OCI-LY3 (cell line): ENCODE results near the gene B4GALT2.

Experiments used
- H2AFZ ChIP-seq: fragments of 200-600, 300-600 bp; shearing (Covaris generic); 2 replicates; pipeline ENCODE4 v1.6.0; 2014; ENCODE audit warnings: antibody characterized with exemption, low read depth, low read length
- H3K27ac ChIP-seq: fragments of 200-600, 300-600 bp; sonication (generic); 2 replicates; pipeline ENCODE4 v1.5.1; 2014; ENCODE audit warnings: mild to moderate bottlenecking, low read length, moderate library complexity, mixed read lengths
- H3K27me3 ChIP-seq: fragments of 200-600, 300-600 bp; sonication (generic); 2 replicates; pipeline ENCODE4 v1.6.1; 2014; ENCODE audit warnings: low read depth, low read length, mixed read lengths
- H3K36me3 ChIP-seq: fragments of 200-600, 300-600 bp; sonication (generic); replicated peaks from 2 replicates; pipeline ENCODE3; 2014; ENCODE audit warnings: low read depth, low read length, mixed read lengths
- H3K4me1 ChIP-seq: fragments of 300-600, 200-600 bp; sonication (generic); 2 replicates; pipeline ENCODE4 v1.6.1; 2014; ENCODE audit warnings: low read length, mixed read lengths
- H3K4me2 ChIP-seq: fragments of 200-600, 300-600 bp; sonication (generic); 2 replicates; pipeline ENCODE4 v1.6.1; 2014; ENCODE audit warnings: low read length, mixed read lengths
- H3K4me3 ChIP-seq: fragments of 300-600, 200-600 bp; sonication (generic); 2 replicates; pipeline ENCODE4 v1.5.1; 2014; ENCODE audit warnings: antibody characterized with exemption, mild to moderate bottlenecking, low read length, moderate library complexity
- H3K79me2 ChIP-seq: fragments of 300-600, 200-600 bp; shearing (Covaris generic); 2 replicates; pipeline ENCODE4 v1.6.1; 2014; ENCODE audit warnings: mild to moderate bottlenecking, low read length, mixed read lengths
- H3K9ac ChIP-seq: fragments of 300-600, 200-600 bp; shearing (Covaris generic); 2 replicates; pipeline ENCODE4 v1.6.0; 2014; ENCODE audit warnings: mild to moderate bottlenecking, low read length, moderate library complexity
- H3K9me3 ChIP-seq: fragments of 200-600, 300-600 bp; shearing (Covaris generic); 2 replicates; pipeline ENCODE4 v1.6.1; 2014; ENCODE audit warnings: low read length, mixed read lengths; ENCODE audit not compliant: insufficient read depth
- H4K20me1 ChIP-seq: fragments of 200-600, 300-600 bp; sonication (generic); 2 replicates; pipeline ENCODE4 v1.6.1; 2016; ENCODE audit warnings: low read length, mixed read lengths; ENCODE audit not compliant: insufficient read depth
- EZH2phosphoT487 ChIP-seq: fragments of 200-600 bp; shearing (Covaris generic); IDR thresholded peaks from 2 replicates; pipeline ENCODE4 v1.6.1; 2018; ENCODE audit warnings: antibody characterized with exemption, mixed run types, low read depth
- TF ChIP-seq, protein P1 (sequence below): fragments of 200-600, 300-600 bp; sonication (generic); IDR thresholded peaks from 2 replicates; pipeline ENCODE4 v1.5.1; 2014; ENCODE audit warnings: antibody characterized with exemption, low read length, low read depth

Gene B4GALT2

DNA sequence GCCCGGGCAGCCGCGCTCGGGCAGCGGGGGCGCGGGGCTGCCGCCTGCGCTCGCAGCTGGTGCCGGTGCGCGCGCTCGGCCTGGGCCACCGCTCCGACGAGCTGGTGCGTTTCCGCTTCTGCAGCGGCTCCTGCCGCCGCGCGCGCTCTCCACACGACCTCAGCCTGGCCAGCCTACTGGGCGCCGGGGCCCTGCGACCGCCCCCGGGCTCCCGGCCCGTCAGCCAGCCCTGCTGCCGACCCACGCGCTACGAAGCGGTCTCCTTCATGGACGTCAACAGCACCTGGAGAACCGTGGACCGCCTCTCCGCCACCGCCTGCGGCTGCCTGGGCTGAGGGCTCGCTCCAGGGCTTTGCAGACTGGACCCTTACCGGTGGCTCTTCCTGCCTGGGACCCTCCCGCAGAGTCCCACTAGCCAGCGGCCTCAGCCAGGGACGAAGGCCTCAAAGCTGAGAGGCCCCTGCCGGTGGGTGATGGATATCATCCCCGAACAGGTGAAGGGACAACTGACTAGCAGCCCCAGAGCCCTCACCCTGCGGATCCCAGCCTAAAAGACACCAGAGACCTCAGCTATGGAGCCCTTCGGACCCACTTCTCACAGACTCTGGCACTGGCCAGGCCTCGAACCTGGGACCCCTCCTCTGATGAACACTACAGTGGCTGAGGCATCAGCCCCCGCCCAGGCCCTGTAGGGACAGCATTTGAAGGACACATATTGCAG lies 42.4 kb upstream of the B4GALT2 start:
- no peaks in the 10 kb centered on the region for H4K20me1 ChIP-seq
- H3K36me3 ChIP-seq: no peaks in the 10 kb centered on the region
- no peaks in the 10 kb centered on the region for H3K27me3 ChIP-seq
- H2AFZ ChIP-seq: no peak overlapping the region
- H3K4me3 ChIP-seq: no peak overlapping the region
- H3K9ac ChIP-seq: no peak overlapping the region
- H3K4me2 ChIP-seq: no peak overlapping the region
- H3K9me3 ChIP-seq: no peaks in the 10 kb centered on the region
- TF ChIP-seq, protein P1, sequence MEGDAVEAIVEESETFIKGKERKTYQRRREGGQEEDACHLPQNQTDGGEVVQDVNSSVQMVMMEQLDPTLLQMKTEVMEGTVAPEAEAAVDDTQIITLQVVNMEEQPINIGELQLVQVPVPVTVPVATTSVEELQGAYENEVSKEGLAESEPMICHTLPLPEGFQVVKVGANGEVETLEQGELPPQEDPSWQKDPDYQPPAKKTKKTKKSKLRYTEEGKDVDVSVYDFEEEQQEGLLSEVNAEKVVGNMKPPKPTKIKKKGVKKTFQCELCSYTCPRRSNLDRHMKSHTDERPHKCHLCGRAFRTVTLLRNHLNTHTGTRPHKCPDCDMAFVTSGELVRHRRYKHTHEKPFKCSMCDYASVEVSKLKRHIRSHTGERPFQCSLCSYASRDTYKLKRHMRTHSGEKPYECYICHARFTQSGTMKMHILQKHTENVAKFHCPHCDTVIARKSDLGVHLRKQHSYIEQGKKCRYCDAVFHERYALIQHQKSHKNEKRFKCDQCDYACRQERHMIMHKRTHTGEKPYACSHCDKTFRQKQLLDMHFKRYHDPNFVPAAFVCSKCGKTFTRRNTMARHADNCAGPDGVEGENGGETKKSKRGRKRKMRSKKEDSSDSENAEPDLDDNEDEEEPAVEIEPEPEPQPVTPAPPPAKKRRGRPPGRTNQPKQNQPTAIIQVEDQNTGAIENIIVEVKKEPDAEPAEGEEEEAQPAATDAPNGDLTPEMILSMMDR: no peak
- no peak for TF ChIP-seq EZH2phosphoT487
- no peak overlapping the region for H3K27ac ChIP-seq
- no peaks in the 10 kb centered on the region for H3K4me1 ChIP-seq
- no peaks in the 10 kb centered on the region for H3K79me2 ChIP-seq

DNA sequence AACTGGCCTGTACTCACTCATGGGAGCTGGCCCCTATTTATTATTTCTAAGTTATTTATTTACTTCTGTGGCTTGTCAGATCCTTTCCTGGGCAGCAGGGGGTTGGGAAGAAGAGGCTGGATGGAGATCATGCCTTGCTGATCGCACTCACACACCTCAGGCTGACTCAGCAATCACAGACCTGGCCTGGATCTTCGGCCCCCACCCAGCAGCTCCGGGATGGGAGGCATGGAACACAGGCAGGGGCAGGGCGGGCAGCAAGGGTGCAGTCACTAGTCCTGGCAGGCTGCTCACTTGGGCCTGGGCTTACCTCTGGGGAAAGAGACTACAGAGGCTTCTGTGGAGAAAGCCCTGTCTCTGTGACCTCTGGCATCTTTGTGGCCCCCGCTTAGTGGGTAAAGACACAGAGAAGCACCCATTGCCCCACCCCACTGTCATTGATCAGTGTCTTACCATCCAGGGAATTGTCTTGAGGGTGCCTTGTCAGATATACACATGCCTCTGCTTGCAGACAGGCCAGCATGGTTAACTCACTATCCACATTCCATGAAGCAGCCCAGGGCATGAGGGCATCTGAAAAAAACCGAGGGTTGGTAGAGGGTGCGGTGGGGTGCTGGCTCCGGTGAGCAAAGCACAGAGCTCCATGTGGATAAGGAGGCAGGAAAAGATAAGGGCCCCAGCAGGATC lies 41.7 kb upstream of the B4GALT2 start:
- no peak overlapping the region for H3K27ac ChIP-seq
- H3K9ac ChIP-seq: no peak overlapping the region
- H3K27me3 ChIP-seq: no peaks in the 10 kb centered on the region
- H3K4me2 ChIP-seq: no peak overlapping the region
- TF ChIP-seq EZH2phosphoT487: no peak
- TF ChIP-seq, protein P1: no peak
- no peaks in the 10 kb centered on the region for H3K4me1 ChIP-seq
- H4K20me1 ChIP-seq: no peaks in the 10 kb centered on the region
- H3K9me3 ChIP-seq: no peaks in the 10 kb centered on the region
- H3K4me3 ChIP-seq: no peak overlapping the region
- H3K79me2 ChIP-seq: no peaks in the 10 kb centered on the region
- no peaks in the 10 kb centered on the region for H3K36me3 ChIP-seq
- H2AFZ ChIP-seq: no peak overlapping the region

DNA sequence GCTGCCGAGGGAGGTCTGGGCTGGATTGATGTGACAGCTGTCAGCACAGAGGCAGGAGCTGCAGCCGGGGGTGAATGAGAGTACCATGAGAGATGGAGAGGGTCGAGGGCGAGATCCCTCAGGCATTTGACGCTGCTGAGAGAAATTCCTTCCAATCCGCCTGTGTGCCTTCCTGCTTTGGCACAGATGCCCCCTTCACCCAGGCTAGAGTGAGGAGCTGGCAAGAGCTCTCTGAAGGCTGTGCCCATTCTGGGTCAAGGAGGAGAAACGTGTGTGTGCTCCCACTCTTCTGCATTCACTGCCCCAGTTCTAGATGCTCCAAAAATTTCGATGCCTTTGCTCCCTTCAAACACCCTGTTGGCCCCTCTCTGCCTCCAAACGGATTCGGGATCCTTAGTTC lies 40.6 kb upstream of the B4GALT2 start:
- H3K4me3 ChIP-seq: no peak overlapping the region
- H3K4me1 ChIP-seq: no peaks in the 10 kb centered on the region
- no peak overlapping the region for H3K4me2 ChIP-seq
- H3K27ac ChIP-seq: no peak overlapping the region
- H4K20me1 ChIP-seq: no peaks in the 10 kb centered on the region
- no peak for TF ChIP-seq EZH2phosphoT487
- TF ChIP-seq, protein P1: no peak
- no peaks in the 10 kb centered on the region for H3K36me3 ChIP-seq
- H3K9ac ChIP-seq: no peak overlapping the region
- H3K9me3 ChIP-seq: no peaks in the 10 kb centered on the region
- H2AFZ ChIP-seq: no peak overlapping the region
- no peaks in the 10 kb centered on the region for H3K27me3 ChIP-seq
- no peaks in the 10 kb centered on the region for H3K79me2 ChIP-seq

DNA sequence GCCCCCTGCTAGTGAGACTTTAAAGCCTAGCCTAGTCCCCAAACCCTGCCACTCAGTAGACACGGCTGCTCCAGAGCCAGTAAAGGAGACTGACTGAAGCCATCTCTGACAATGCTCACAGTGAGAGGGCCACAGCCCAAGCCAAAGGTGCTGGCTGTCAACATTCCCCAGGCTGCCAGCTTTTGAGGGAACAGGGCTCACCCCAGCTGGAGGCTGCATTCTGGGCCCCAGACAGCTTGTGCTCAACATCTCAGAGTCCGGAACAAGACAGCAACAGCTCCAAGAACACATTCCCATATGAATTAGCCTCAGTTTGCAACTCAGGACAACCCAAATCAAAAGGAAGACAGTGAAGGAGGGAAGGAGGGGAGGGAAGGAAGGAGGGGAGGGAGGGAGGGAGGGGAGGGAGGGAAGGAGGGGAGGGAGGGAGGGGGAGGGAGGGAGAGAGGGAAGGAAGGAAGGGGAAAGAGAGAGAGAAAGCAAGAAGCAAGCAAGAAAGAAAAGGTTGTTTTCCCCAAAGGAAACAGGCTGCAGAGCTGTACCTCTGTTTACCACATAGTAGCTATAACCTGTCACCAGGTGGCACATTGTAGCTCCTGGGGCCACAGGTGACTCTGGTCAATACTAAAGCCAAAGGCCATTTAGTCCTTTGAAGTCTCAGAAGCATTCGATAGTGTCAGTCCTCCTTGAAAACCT lies 40.0 kb upstream of the B4GALT2 start:
- Histone ChIP-seq H3K9me3 (no peaks in the 10 kb centered on the region), H3K27ac (no peak overlapping the region), H3K36me3 (no peaks in the 10 kb centered on the region), H4K20me1 (no peaks in the 10 kb centered on the region), H3K4me1 (no peaks in the 10 kb centered on the region), H3K4me2 (no peak overlapping the region), H3K9ac (no peak overlapping the region), H3K79me2 (no peaks in the 10 kb centered on the region), H3K4me3 (no peak overlapping the region), H3K27me3 (no peaks in the 10 kb centered on the region), H2AFZ (no peak overlapping the region)
- TF ChIP-seq, protein P1: no peak
- TF ChIP-seq EZH2phosphoT487: no peak
